ENCODE data around the gene OSTF1.
A peak's percentile ranks its signal among the peaks of the same experiment; 100 is the strongest.

OSTF1 gene

DNA sequence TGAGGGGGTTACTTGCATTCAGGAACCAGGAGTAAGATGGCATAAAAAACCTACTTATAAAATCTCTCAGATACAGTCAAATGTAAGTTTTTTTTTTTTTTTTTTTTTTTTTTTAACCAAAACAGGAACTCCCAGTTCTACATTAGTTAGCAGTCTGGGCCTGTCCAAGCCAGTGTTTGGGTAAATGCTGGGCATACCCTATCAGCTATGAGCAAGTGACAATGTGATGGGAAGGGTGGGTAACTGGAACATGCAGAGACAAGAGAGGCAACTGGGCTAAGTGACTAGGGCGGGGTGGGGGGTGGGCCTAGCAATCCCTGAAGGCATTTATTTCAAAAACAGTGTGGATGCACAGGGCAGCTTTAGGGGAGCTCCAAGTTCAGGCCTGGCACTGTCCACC lies 2.7 kb upstream of the OSTF1 start:
- DNase-seq, result no peak

GRCh38 chr9:75086541-75087288 lies 1.6 kb upstream of the OSTF1 start:
- no peak for DNase-seq

GRCh38 chr9:75087289-75087823 lies 958 bp upstream of the OSTF1 start:
- DNase-seq, result no peak

- DNase-seq, result peak; percentile 61
These were observed 495 bp downstream of the OSTF1 start for GRCh38 chr9:75088646-75089372.

DNA sequence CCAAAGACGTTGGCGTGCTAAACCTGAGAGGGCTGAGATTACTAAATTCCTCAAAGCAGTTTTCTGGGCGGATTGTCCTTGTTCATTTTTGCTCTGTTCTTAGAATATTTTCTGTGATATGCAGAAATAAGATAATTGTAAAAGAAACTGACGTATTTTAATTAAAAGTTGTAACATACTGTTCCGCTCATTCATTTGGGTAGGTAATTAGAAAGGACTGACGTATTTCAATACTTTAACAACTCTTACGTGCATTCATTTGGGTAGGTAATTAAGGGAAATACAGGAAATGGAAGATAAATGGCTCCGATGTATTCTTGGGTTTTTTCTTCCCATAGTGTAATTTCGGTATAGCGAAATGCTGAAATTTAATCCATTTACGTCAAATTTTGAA lies 1.1 kb downstream of the OSTF1 start:
- no peak for DNase-seq

DNA sequence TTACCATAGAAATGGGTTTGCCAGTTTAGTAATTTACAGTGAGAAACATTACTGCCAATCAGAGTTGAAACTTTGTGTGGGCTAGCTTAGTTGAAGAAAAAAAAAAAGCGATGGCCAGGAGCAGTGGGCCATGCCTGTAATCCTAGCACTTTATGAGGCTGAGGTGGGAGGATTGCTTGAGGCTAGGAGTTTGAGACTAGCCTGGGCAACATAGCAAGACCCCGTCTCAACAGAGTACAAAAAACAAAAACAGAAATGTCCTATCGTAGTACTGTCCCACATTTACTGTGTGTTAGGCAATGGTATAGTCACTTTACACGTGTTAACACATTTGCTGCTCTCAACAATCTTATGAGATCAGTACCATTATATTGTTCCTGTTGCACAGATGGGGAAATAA lies 2.3 kb downstream of the OSTF1 start:
- no peak for DNase-seq

- DNase-seq, result no peak
These were observed 4.5 kb downstream of the OSTF1 start for GRCh38 chr9:75092766-75093165.

DNA sequence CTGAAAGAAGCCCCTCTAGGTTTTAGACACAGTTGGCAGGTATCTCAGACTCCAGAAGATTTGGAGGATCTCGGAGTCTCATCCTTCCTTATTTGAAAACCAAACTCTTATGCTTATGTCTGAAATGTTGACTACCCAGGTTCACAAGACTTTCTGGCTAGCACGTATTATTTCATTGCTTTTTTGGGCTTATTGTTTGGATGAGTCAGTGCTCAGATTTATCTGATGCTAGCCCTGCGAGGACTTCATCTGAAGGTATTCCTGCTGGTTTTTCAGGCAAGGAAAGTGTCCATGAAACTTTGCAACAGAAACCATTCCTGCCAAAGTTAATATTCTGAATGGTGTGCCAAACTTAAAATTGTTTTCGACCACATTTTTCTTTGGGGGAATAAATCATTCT lies 8.5 kb downstream of the OSTF1 start:
- no peak for DNase-seq

DNA sequence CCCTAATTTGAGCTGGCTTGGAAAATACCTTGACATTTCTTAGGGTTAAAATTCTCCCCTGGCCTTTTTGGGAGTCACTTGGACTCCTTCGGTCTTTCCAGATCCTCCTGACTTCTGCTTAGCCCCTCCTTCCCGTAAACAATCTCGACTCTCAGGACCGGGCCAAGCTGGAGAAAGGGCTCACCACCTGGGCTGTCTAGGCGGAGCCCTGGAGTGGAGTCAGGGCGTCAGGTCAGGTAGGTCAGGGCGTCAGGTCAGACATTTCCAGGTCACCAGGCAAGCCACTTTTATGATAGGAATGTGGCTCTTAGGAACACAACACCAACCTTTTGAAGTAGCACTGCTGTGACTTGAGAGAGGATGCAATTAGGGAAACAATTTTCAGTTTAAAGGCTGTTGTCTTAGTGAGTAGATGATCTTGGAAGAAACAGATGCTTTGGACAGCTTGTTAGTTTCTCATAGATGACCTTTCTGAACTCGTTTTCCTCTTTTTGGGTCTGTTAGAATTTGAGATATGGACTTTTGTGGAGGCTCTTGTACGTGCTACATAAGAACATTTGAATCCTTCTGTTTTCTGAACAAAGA lies 12.8 kb downstream of the OSTF1 start:
- DNase-seq, result no peak

GRCh38 chr9:75102177-75102790 lies 14.0 kb downstream of the OSTF1 start:
- DNase-seq, result no peak

- DNase-seq, result no peak
These were observed 16.3 kb downstream of the OSTF1 start for GRCh38 chr9:75104607-75105006.

GRCh38 chr9:75105019-75105540 lies 16.8 kb downstream of the OSTF1 start:
- DNase-seq, result no peak

GRCh38 chr9:75105841-75106240 lies 17.5 kb downstream of the OSTF1 start:
- DNase-seq, result no peak

DNA sequence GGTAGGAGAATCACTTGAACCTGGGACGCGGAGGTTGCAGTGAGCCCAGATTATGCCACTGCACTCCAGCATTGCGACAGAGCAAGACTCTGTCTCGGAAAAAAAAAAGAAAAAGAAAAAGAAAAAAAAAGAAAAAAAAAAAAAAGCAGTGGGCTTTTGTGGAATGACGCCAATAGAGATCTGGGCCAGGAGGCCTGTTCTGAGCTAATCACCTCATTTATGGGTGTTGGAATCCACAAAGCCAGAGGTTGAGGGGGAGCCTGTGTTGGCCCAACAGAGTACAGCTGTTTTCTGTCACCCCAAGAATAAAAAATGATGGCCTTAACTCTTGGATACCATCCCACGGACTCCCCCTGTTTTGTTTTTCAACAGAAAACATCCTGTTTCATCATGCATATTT lies 18.5 kb downstream of the OSTF1 start:
- DNase-seq, result no peak

GRCh38 chr9:75108571-75108970 lies 20.3 kb downstream of the OSTF1 start:
- no peak for DNase-seq

- DNase-seq, result no peak
These were observed 21.0 kb downstream of the OSTF1 start for GRCh38 chr9:75109210-75109839.

DNA sequence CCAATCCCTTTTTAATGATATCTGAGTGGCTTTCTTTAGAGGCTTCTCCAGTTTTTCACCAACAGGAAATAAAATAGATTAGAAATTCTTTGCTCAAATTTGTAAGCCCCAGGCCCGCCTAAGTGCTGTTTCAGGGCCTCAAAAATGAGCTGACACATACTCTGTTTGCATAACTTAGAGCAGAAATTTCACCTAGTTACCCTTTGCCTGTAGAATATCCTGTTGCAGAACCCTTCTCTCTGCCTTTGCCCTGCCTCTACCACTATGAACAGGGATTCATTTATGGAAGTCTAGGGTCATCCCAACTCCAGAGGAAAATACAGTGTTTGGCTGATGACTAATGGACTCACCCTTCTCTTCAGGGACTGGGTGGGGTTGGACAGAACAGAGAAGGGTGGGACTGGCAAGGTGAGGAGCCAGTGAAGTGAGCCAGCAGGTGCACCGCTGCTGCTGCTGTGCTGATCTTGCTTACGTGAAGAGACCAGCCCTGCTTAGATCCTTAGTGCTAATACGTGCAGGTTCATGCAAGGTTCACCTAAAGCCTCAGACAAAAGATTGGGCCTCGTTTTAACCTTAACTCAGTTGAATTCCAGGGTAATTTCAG lies 22.8 kb downstream of the OSTF1 start:
- no peak for DNase-seq

DNA sequence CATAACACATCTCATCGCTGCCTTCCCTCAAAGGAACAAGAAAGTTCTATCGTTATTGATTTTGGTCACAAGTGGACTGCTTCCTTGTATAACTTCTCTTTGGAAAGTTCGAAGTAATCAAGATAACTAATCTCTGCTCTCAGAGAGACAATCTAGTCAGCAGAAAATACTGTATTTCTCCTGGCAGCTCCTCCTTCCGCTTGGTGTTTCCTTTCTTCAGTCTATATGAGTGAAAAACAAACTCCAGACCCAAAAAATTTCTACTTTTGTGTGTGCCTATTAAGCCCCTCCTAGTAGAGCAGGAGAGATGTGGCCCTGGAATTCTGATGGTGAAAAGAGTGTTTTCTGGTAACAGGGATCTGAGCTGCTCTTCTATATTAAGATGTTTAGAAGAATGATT lies 24.5 kb downstream of the OSTF1 start:
- no peak for DNase-seq

DNA sequence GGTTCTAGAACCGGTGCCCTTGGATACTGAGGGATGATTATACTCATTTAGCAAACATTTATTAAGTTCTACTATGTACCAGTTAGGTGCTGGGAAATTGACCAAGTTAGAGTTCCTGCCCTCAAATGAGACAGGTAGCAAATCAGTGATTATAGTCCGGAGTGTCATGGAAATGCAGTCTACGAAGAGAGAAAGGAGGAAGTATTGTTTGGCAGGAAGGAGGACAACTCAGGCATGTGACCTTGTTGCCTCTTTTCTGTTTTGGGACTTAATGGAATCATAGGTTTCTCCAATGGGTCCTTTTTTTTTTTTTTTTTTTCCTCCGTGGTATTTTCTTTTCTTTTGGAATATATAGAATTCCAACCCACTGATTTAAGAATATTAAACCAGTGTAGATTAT lies 28.0 kb downstream of the OSTF1 start:
- DNase-seq, result no peak

DNA sequence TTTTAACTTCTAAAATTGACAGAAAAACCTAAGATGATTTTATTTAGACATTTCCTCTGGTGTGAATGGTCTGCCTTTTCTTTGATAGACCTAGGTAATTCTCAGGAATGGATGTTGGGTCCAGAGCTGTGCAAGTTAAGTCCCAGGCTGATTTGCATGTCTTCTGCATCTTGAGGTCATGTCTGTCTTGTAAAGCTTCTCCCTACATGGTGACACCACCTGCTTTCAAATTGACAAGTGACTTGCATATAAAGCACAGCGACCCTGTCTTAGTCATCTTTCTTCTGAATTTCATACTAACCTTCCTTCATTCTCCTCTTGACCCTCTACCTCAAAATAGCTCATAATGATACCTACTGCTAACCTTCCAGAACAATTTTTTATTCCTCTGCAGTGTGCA lies 29.2 kb downstream of the OSTF1 start:
- no peak for DNase-seq

GRCh38 chr9:75120686-75121085 lies 32.4 kb downstream of the OSTF1 start:
- DNase-seq, result no peak

GRCh38 chr9:75121914-75122558 lies 33.7 kb downstream of the OSTF1 start:
- DNase-seq, result no peak

All from activated gamma-delta T cell (primary cell).